Transverse colon (tissue), 4 donors: ENCODE data around the gene SARDH. TPM values are rescaled to one million over a fixed set of nuclear protein-coding genes. Genes with fewer than 3 reads are reported as not detected.

ENCODE experiments used
- DNase-seq: peaks from one replicate; pipeline ENCODE4 v3.0.0-alpha.2; 2019
- H3K27ac ChIP-seq, 4 donors: fragments of 200-600 bp; sonication (generic); 2 replicates each; pipeline ENCODE4 v1.5.1; 2016 to 2018; ENCODE audit warnings: inconsistent platforms in 4 of 4
- H3K27me3 ChIP-seq: fragments of 200-600 bp; sonication (generic); 2 replicates; pipeline ENCODE4 v1.5.1; 2017; ENCODE audit warnings: inconsistent platforms
- H3K36me3 ChIP-seq, 4 donors: fragments of 200-600 bp; sonication (generic); 2 replicates each; pipeline ENCODE4 v1.5.1; 2017 to 2019; ENCODE audit warnings: inconsistent platforms in 4 of 4
- H3K4me1 ChIP-seq, 4 donors: fragments of 200-600 bp; sonication (generic); 2 replicates each; pipeline ENCODE4 v1.5.1; 2017 to 2020; ENCODE audit warnings: inconsistent platforms in 4 of 4
- H3K4me3 ChIP-seq, 4 donors: fragments of 200-600 bp; sonication (generic); 1 replicate in 1 of 4; 2 replicates in 3 of 4; pipeline versions ENCODE4 v1.5.1 to v1.6.1; 2017 to 2019; ENCODE audit warnings: inconsistent platforms in 4 of 4
- H3K9me3 ChIP-seq, 2 donors: fragments of 200-600 bp; sonication (generic); 2 replicates each; pipeline ENCODE4 v1.5.1; 2017 to 2019; ENCODE audit warnings: inconsistent platforms in 2 of 2
- EP300 ChIP-seq: sonication (generic); formaldehyde crosslinking; IDR thresholded peaks from one replicate; pipeline ENCODE4 v1.6.1; 2017; ENCODE audit warnings: antibody characterized with exemption, low read depth
- POLR2A ChIP-seq: fragments of 450-650 bp; IDR thresholded peaks from one replicate; pipeline ENCODE4 v1.6.1; 2016; ENCODE audit warnings: antibody characterized with exemption, mild to moderate bottlenecking, moderate library complexity
- POLR2AphosphoS5 ChIP-seq, 3 donors: sonication (generic); formaldehyde crosslinking; IDR thresholded peaks; one replicate each; pipeline ENCODE4 v1.6.1; 2016; ENCODE audit warnings: antibody characterized with exemption in 3 of 3
- WGBS, 2 donors: methylation state at CpG; one replicate each; pipeline ENCODE4 v1.1.5; 2018; ENCODE audit warnings: low coverage in 1 of 2; 5-methylcytosine and 5-hydroxymethylcytosine counted together
- in situ Hi-C, 4 donors: fragments of 200-750 bp; cut with MboI; loops; one replicate each; pipeline versions ENCODE4 v1.15.0 to v1.15.1; 2017; ENCODE audit warnings: low sequenced_read_pairs in 3 of 4, low pct_ligation_motif_present in 1 of 4, low pct_unique_long_range_greater_than_20kb in 1 of 4
- intact Hi-C: fragments of 100-400 bp; cut with DNase I; formaldehyde crosslinking; loops from one replicate; pipeline ENCODE4 v1.15.1; 2023; ENCODE audit warnings: low total_unique reads
- total RNA-seq, 4 donors: library from RNA; depleted of rRNA; stranded (reverse); fragments of >200 nt; gene quantifications; one replicate each; pipeline ENCODE4 v1.1.0, GENCODE V29; 2016
- TF ChIP-seq, protein P1 (sequence below), 5 experiments: fragments of 200-600 bp in 3 of 5; fragments of 450-650 bp in 2 of 5; sonication (generic) in 3 of 5; IDR thresholded peaks; 1 replicate in 2 of 5; 2 replicates in 3 of 5; pipeline ENCODE4 v1.5.1; 2016 to 2017; ENCODE audit warnings: antibody characterized with exemption in 5 of 5, inconsistent platforms in 3 of 5, mild to moderate bottlenecking in 2 of 5, moderate library complexity in 1 of 5

Gene SARDH
- total RNA-seq, 4 donors from 2014 or later = 0.68 to 1.1 (median 0.95) TPM; not detected in 1

DNA sequence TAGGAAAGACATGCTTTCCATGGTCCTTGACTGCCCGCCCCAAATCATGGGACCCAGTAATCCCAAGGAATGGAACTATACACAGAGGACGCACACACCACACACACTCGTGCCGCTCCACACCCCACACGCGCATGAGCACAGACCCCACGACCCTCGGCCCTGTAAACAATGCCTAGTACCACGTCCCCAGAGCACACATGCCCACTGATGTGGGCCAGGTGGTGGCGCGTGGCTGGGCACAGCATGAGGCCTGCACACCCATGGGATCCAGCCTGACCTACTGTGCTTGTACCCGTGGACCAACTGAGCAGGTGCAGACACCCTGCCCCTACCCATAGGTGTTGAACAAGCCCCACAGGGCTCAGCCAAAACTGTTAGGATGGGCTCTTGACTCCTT lies 101.2 kb downstream of the SARDH start:
- WGBS, 2 donors = 86% methylated on average over 11 of the region's 12 CpGs; no CpG with 5 or more reads in 1 of the 2 donors
- TF ChIP-seq POLR2AphosphoS5 (IDR thresholded peaks at IDR 0.05) (no peak), EP300 (no peak), POLR2A (no peak)
- TF ChIP-seq, protein P1, sequence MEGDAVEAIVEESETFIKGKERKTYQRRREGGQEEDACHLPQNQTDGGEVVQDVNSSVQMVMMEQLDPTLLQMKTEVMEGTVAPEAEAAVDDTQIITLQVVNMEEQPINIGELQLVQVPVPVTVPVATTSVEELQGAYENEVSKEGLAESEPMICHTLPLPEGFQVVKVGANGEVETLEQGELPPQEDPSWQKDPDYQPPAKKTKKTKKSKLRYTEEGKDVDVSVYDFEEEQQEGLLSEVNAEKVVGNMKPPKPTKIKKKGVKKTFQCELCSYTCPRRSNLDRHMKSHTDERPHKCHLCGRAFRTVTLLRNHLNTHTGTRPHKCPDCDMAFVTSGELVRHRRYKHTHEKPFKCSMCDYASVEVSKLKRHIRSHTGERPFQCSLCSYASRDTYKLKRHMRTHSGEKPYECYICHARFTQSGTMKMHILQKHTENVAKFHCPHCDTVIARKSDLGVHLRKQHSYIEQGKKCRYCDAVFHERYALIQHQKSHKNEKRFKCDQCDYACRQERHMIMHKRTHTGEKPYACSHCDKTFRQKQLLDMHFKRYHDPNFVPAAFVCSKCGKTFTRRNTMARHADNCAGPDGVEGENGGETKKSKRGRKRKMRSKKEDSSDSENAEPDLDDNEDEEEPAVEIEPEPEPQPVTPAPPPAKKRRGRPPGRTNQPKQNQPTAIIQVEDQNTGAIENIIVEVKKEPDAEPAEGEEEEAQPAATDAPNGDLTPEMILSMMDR (IDR thresholded peaks at IDR 0.05) = no peak
- intact Hi-C loops (no loop called here), in situ Hi-C loops (no loop called here)
- H3K36me3 ChIP-seq = no peaks in the 10 kb centered on the region
- peaks cover 15% of the 10 kb centered on the region for H3K27me3 ChIP-seq
- no peaks in the 10 kb centered on the region for H3K9me3 ChIP-seq
- H3K4me3 ChIP-seq = no peak overlapping the region
- no peaks in the 10 kb centered on the region for H3K4me1 ChIP-seq
- DNase-seq = no peak
- H3K27ac ChIP-seq = no peak overlapping the region

DNA sequence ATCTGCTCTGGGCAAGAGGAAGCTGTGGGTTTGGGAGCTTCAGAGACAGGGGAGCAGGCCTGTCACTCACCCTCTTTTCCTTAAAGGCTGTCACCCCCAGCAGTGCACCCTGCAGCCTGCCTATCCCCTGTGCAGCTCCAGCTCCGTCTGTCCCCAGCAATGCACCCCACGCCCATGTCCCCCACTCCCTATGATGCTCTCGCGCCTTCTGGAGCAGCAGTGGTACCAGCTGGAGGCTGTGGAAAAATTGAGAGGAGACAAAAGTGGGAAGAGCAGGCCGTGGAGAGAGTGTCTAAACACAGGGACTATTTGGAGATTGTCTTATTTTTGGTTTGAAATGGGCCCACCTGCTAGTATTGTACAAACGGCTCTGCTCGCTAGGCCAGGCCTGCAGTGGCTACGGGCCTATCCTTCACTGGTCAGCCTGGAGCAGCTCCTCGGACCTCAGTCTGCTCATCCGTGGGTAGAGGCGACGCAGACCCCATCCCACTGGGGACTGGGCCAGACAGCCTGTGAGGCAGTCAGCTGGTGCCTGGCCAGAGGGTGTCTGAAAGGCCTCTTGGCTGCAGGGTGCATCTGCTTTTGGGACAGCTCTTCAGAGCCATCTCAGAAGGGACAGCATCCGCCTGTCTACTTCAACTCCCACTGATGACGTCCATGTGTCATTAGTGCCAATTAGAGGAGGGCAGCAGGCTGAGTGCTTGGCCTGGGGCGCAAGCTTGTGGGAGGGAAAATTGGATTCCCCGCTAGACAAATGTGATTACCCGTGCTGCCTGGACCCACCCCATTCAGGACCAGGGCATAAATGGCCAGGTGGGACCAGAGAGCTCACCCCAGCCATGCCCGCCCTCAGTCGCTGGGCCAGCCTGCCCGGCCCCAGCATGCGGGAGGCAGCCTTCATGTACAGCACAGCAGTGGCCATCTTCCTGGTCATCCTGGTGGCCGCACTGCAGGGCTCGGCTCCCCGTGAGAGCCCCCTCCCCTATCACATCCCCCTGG lies 102.3 kb downstream of the SARDH start, which contains the start of gene DBH:
TSS of gene DBH (plus strand) at position 831 of the 999 bp plus-strand sequence. CDS start at position 840, 9 bp downstream.
- no peak within 1 kb of the TSS for H3K4me3 ChIP-seq
- in situ Hi-C loops (no loop called here), intact Hi-C loops (no loop called here)
- no peak for TF ChIP-seq EP300
- H3K9me3 ChIP-seq = no peaks in the 10 kb centered on the region
- H3K27me3 ChIP-seq = peaks cover 15% of the 10 kb centered on the region
- H3K36me3 ChIP-seq = no peaks in the 10 kb centered on the region
- no peak within 1 kb of the TSS for H3K27ac ChIP-seq
- WGBS, 2 donors = 30 to 74% methylated on average over 2 to 24 of the region's 24 CpGs
- no peaks in the 10 kb centered on the region for H3K4me1 ChIP-seq
- DNase-seq = no peak

DNA sequence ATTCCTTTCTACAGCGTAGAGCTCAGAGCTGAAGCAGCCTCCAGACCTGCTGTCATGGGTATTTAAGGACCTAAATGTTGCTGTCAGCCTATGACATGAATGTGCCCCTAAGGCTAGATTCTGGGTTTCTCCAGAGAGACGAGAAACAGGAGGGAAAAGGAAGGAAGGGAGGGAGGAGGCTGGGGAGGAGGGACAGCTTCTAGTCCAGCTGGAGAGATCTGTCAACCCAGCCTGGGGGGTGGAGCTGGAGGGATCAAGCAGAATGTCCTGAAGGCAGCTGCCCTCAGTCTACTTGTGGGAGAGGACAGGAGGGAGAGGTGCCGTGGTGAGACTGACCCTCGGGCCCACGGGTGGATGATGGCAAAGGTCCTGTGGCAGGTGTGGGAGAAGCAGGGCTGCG lies 103.1 kb downstream of the SARDH start:
- Histone ChIP-seq H3K36me3 (no peaks in the 10 kb centered on the region), H3K27me3 (peaks cover 15% of the 10 kb centered on the region), H3K9me3 (no peaks in the 10 kb centered on the region), H3K4me1 (no peaks in the 10 kb centered on the region), H3K4me3 (no peak overlapping the region), H3K27ac (no peak overlapping the region)
- no peak for DNase-seq
- in situ Hi-C loops (no loop called here), intact Hi-C loops (no loop called here)
- 38 to 46% methylated on average over 2 to 6 of the region's 6 CpGs for WGBS, 2 donors
- TF ChIP-seq, protein P1 (IDR thresholded peaks at IDR 0.05) = no peak

DNA sequence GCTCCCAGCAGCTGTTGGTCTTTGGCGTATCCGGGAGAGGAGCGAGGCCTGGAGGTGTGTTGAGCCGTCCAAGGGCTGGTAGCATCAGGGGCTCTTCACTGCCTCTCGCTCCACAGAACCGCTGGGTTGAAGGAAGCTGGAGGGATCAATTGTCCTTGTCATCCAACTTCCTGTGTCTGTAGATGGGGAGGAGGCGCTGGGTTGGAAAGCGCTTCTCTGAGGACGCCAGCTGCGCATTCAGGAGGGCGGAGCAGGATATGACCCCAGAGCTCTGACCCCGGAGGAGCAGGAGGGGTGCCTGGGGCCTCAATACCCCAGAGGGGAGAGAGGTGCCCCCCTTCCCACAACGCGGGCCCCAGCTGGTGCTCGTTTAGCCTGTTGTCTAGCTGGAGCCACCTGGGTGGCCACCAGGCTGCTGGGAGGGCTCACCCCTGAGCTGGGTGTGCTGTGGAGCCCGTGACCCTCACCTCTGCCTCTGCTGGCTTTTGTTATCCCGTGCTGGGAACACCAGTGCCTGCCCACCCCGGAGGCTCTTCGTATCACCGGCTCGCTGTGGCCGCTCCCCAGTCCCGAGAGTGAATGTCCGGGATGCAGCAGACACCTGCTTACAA lies 104.0 kb downstream of the SARDH start:
- 39% methylated on average over 24 of the region's 24 CpGs; no CpG with 5 or more reads in 1 of the 2 donors for WGBS, 2 donors
- H3K27ac ChIP-seq = no peak overlapping the region
- H3K9me3 ChIP-seq = no peaks in the 10 kb centered on the region
- no peaks in the 10 kb centered on the region for H3K4me1 ChIP-seq
- H3K36me3 ChIP-seq = no peaks in the 10 kb centered on the region
- H3K27me3 ChIP-seq = peaks cover 15% of the 10 kb centered on the region
- TF ChIP-seq POLR2A = no peak
- no peak for TF ChIP-seq POLR2AphosphoS5 (IDR thresholded peaks at IDR 0.05)
- TF ChIP-seq, protein P1 (IDR thresholded peaks at IDR 0.05) = no peak
- no peak for DNase-seq
- H3K4me3 ChIP-seq = no peak overlapping the region
- intact Hi-C loops (no loop called here), in situ Hi-C loops (no loop called here)
